ENCODE data around the gene BCL2L12. TPM values are rescaled to one million over a fixed set of nuclear protein-coding genes. Genes with fewer than 3 reads are reported as not detected.

BCL2L12 gene
- total RNA-seq, 4 donors from 2014 or later = 3.1 to 23.8 (median 3.5) TPM

DNA sequence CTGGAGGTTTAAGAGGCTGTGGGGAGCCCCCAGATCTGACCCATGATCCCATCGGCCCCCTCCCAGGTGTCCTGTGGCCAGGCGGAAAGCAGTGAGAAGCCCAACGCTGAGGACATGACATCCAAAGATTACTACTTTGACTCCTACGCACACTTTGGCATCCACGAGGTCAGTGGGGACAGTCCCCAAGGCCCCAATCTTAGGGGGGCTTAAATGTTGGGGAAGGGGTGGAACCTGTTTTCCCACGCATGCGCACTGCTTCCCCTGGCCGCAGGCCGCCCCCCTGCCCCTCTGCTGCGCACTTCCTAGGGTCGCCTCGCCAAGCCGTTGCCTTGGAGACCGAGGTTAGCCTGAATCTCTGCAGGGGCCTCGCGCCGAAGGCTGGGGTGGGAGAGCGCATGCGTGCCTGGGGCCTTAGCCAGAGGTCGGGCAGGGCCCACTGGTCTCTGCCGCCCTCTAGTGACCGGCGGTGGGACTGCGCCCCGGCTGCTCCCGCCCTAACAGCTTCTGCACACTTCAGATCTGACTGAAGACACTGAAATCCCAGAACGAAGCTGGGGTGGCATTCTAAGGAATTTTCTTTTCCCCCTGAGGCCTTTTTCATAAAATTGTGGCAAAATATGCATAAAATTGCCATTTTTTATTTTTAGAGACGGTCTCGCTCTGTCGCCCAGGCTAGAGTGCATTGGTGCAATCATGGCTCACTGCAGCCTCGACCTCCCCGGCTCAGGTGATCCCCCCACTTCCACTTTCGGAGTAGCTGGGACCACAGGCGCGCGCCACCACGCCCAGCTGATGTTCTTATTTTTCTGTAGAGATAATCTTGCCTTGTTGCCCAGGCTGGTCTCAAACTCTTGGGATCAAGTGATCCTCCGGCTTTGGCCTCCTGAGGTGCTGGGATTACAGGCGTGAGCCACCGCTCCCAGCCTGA is 15.0 kb downstream of the BCL2L12 start:
- TF ChIP-seq POLR2A (IDR thresholded peaks at IDR 0.05) = no peak
- TF ChIP-seq, protein P1, sequence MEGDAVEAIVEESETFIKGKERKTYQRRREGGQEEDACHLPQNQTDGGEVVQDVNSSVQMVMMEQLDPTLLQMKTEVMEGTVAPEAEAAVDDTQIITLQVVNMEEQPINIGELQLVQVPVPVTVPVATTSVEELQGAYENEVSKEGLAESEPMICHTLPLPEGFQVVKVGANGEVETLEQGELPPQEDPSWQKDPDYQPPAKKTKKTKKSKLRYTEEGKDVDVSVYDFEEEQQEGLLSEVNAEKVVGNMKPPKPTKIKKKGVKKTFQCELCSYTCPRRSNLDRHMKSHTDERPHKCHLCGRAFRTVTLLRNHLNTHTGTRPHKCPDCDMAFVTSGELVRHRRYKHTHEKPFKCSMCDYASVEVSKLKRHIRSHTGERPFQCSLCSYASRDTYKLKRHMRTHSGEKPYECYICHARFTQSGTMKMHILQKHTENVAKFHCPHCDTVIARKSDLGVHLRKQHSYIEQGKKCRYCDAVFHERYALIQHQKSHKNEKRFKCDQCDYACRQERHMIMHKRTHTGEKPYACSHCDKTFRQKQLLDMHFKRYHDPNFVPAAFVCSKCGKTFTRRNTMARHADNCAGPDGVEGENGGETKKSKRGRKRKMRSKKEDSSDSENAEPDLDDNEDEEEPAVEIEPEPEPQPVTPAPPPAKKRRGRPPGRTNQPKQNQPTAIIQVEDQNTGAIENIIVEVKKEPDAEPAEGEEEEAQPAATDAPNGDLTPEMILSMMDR (IDR thresholded peaks at IDR 0.05) = peak; percentile 98 to 100 (median 100)
- DNase-seq = peak; percentile 90 to 94
- H3K27ac ChIP-seq = peak overlapping the region; percentile 65 to 70
- no peaks in the 10 kb centered on the region for H3K36me3 ChIP-seq
- intact Hi-C loops (cut with DNase I; ENCODE audit: low total_unique reads) = no loop called here
- no peaks in the 10 kb centered on the region for H3K27me3 ChIP-seq
- H3K4me3 ChIP-seq = peak overlapping the region in 1 of 2 donors; percentile 8
- H3K9me3 ChIP-seq = no peaks in the 10 kb centered on the region
- H3K4me1 ChIP-seq = peaks cover 0 to 4% of the 10 kb centered on the region in 2 donors

- Histone ChIP-seq H3K36me3 (no peaks in the 10 kb centered on the region), H3K27me3 (no peaks in the 10 kb centered on the region), H3K9me3 (no peaks in the 10 kb centered on the region), H3K27ac (no peak overlapping the region), H3K4me3 (no peak overlapping the region), H3K4me1 (peaks cover 0 to 4% of the 10 kb centered on the region in 2 donors)
- TF ChIP-seq, protein P1 (IDR thresholded peaks at IDR 0.05) = no peak
- no peak for TF ChIP-seq POLR2A (IDR thresholded peaks at IDR 0.05)
- intact Hi-C loops (cut with DNase I; ENCODE audit: low total_unique reads) = no loop called here
- no peak for DNase-seq
Observed at GRCh38 chr19:49681830-49682229, 16.1 kb downstream of the BCL2L12 start.

DNA sequence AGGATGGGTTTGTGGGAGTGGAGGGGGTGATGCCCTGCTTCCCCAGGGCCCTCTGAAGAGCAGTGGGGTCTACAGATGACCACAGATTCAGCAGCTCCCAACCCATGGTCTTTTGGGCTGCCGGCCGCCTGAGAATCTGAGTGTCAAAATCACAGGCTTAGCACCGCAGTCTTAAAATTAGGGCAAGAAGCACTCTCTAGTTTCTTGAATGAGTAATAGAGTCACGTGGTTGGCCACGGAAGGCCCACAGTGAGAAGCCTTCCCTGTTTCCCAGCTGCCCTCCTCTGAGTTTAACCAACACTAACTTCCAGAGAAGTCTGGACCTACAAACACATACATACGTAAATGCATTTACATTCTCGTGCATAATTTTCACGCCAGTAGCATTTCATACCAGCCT is 16.5 kb downstream of the BCL2L12 start:
- H3K36me3 ChIP-seq = no peaks in the 10 kb centered on the region
- DNase-seq = no peak
- H3K9me3 ChIP-seq = no peaks in the 10 kb centered on the region
- peaks cover 0 to 4% of the 10 kb centered on the region in 2 donors for H3K4me1 ChIP-seq
- no peak overlapping the region for H3K4me3 ChIP-seq
- no peaks in the 10 kb centered on the region for H3K27me3 ChIP-seq
- H3K27ac ChIP-seq = no peak overlapping the region
- TF ChIP-seq, protein P1 (IDR thresholded peaks at IDR 0.05) = no peak
- no peak for TF ChIP-seq POLR2A (IDR thresholded peaks at IDR 0.05)
- intact Hi-C loops (cut with DNase I; ENCODE audit: low total_unique reads) = no loop called here

- intact Hi-C loops (cut with DNase I; ENCODE audit: low total_unique reads) = no loop called here
- Histone ChIP-seq H3K9me3 (no peaks in the 10 kb centered on the region), H3K27me3 (no peaks in the 10 kb centered on the region), H3K4me3 (no peak overlapping the region), H3K36me3 (no peaks in the 10 kb centered on the region), H3K4me1 (peaks cover 0 to 4% of the 10 kb centered on the region in 2 donors), H3K27ac (no peak overlapping the region)
- no peak for TF ChIP-seq POLR2A (IDR thresholded peaks at IDR 0.05)
- TF ChIP-seq, protein P1 (IDR thresholded peaks at IDR 0.05) = no peak
- no peak for DNase-seq
Observed at GRCh38 chr19:49683814-49684250, 18.1 kb downstream of the BCL2L12 start.
